ENCODE measurements around the gene MAP3K5. TPM values are rescaled to one million over a fixed set of nuclear protein-coding genes. Genes with fewer than 3 reads are reported as not detected.

MAP3K5 gene
- total RNA-seq, 1 donor from 2014 or later = 5.8 TPM

- DNase-seq = no peak
These were observed 108.9 kb downstream of the MAP3K5 start for GRCh38 chr6:136683209-136683941.

GRCh38 chr6:136682292-136682691 lies 110.0 kb downstream of the MAP3K5 start:
- DNase-seq = no peak

- DNase-seq = no peak
These were observed 114.5 kb downstream of the MAP3K5 start for GRCh38 chr6:136677822-136678221.

- no peak for DNase-seq
These were observed 114.9 kb downstream of the MAP3K5 start for GRCh38 chr6:136677344-136677743.

GRCh38 chr6:136676075-136676474 lies 116.2 kb downstream of the MAP3K5 start:
- DNase-seq = no peak

- no peak for DNase-seq
These were observed 118.7 kb downstream of the MAP3K5 start for GRCh38 chr6:136673571-136673970.

- no peak for DNase-seq
These were observed 120.1 kb downstream of the MAP3K5 start for GRCh38 chr6:136672144-136672543.

GRCh38 chr6:136669299-136669699 lies 123.0 kb downstream of the MAP3K5 start:
- DNase-seq = peak; percentile 49

GRCh38 chr6:136668571-136668970 lies 123.7 kb downstream of the MAP3K5 start:
- DNase-seq = no peak

- DNase-seq = no peak
These were observed 126.2 kb downstream of the MAP3K5 start for GRCh38 chr6:136666041-136666440.

GRCh38 chr6:136662347-136663237 lies 129.7 kb downstream of the MAP3K5 start:
- no peak for DNase-seq

- DNase-seq = no peak
These were observed 131.6 kb downstream of the MAP3K5 start for GRCh38 chr6:136660727-136661126.

- no peak for DNase-seq
These were observed 132.2 kb downstream of the MAP3K5 start for GRCh38 chr6:136659991-136660499.

GRCh38 chr6:136658711-136659110 lies 133.6 kb downstream of the MAP3K5 start:
- peak; percentile 40 for DNase-seq

- DNase-seq = no peak
These were observed 134.6 kb downstream of the MAP3K5 start for GRCh38 chr6:136657666-136658065.

- no peak for DNase-seq
These were observed 136.2 kb downstream of the MAP3K5 start for GRCh38 chr6:136656121-136656520.

- no peak for DNase-seq
These were observed 136.8 kb downstream of the MAP3K5 start for GRCh38 chr6:136655239-136656014.

GRCh38 chr6:136654086-136654485 lies 138.2 kb downstream of the MAP3K5 start:
- no peak for DNase-seq

GRCh38 chr6:136652656-136653055 lies 139.6 kb downstream of the MAP3K5 start:
- no peak for DNase-seq

- DNase-seq = no peak
These were observed 140.3 kb downstream of the MAP3K5 start for GRCh38 chr6:136651982-136652381.

GRCh38 chr6:136647363-136647852 lies 144.9 kb downstream of the MAP3K5 start:
- peak; percentile 94 for DNase-seq

- no peak for DNase-seq
These were observed 145.9 kb downstream of the MAP3K5 start for GRCh38 chr6:136646377-136646776.

- DNase-seq = no peak
These were observed 147.7 kb downstream of the MAP3K5 start for GRCh38 chr6:136644597-136644952.

Data from dermis blood vessel endothelial cell (primary cell).